Measurements from ENCODE around the gene CHRND.

- TF ChIP-seq, protein P1, sequence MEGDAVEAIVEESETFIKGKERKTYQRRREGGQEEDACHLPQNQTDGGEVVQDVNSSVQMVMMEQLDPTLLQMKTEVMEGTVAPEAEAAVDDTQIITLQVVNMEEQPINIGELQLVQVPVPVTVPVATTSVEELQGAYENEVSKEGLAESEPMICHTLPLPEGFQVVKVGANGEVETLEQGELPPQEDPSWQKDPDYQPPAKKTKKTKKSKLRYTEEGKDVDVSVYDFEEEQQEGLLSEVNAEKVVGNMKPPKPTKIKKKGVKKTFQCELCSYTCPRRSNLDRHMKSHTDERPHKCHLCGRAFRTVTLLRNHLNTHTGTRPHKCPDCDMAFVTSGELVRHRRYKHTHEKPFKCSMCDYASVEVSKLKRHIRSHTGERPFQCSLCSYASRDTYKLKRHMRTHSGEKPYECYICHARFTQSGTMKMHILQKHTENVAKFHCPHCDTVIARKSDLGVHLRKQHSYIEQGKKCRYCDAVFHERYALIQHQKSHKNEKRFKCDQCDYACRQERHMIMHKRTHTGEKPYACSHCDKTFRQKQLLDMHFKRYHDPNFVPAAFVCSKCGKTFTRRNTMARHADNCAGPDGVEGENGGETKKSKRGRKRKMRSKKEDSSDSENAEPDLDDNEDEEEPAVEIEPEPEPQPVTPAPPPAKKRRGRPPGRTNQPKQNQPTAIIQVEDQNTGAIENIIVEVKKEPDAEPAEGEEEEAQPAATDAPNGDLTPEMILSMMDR (IDR thresholded peaks at IDR 0.05; ENCODE audit: low read depth, low read length): no peak
- no peak for TF ChIP-seq MAX (IDR thresholded peaks at IDR 0.05; ENCODE audit: low read depth, low read length)
- no peak for TF ChIP-seq MYC (IDR thresholded peaks at IDR 0.05; ENCODE audit: low read depth, low read length)
- TF ChIP-seq POLR2A (IDR thresholded peaks at IDR 0.05; ENCODE audit: extremely low read depth, insufficient read length): no peak
Measured at GRCh38 chr2:232516551-232516950, 9.4 kb upstream of the CHRND start.

Measured in NB4 (cell line).